Measurements from ENCODE around the gene SH3BP5. TPM values are rescaled to one million over a fixed set of nuclear protein-coding genes. Genes with fewer than 3 reads are reported as not detected.

The SH3BP5 gene
- total and polyA plus RNA-seq, 2 donors (not counting 1 experiment from before 2014, with no cell fraction given) = 6.7 to 12.9 TPM

- Histone ChIP-seq H3K27me3 (ENCODE audit: control insufficient read depth, insufficient read depth, low read length) (no peaks in the 10 kb centered on the region), H3K27ac (ENCODE audit: insufficient read depth, low read length) (no peak overlapping the region), H3K79me2 (ENCODE audit: control insufficient read depth, insufficient read depth, low read length) (no peaks in the 10 kb centered on the region), H3K36me3 (ENCODE audit: control insufficient read depth, insufficient read depth, low read length) (no peaks in the 10 kb centered on the region), H3K4me1 (ENCODE audit: control insufficient read depth, extremely low read depth, insufficient read depth, low read length) (no peaks in the 10 kb centered on the region), H2AFZ (ENCODE audit: low read length) (no peak overlapping the region), H3K4me3 (replicated peaks in 1 of 4; ENCODE audit: control extremely low read depth in 1 of 4, insufficient read depth in 1 of 4, low read depth in 3 of 4, low read length in 4 of 4) (no peak overlapping the region), H4K20me1 (ENCODE audit: control insufficient read depth, extremely low read depth, insufficient read depth, low read length) (no peaks in the 10 kb centered on the region), H3K9me3 (ENCODE audit: control insufficient read depth, insufficient read depth, low read depth, low read length) (no peaks in the 10 kb centered on the region), H3K4me2 (ENCODE audit: extremely low read depth, insufficient read depth, low read length) (no peak overlapping the region), H3K9ac (ENCODE audit: insufficient read depth, low read length) (no peak overlapping the region)
- DNase-seq (ENCODE audit: low read depth in 2 of 2) = peak in 1 of 2 donors; percentile 80
- TF ChIP-seq EZH2 (IDR thresholded peaks at IDR 0.05; ENCODE audit: low read length, missing control alignments) (no peak), CTCF (conservative IDR thresholded peaks at IDR 0.05 in 1 of 2, IDR thresholded peaks at IDR 0.05 in 1 of 2; ENCODE audit: low read depth in 1 of 2, low read length in 2 of 2) (no peak)
These were observed 23.8 kb upstream of the SH3BP5 start for GRCh38 chr3:15356176-15356575.

- Histone ChIP-seq H2AFZ (ENCODE audit: low read length) (no peak overlapping the region), H3K36me3 (ENCODE audit: control insufficient read depth, insufficient read depth, low read length) (no peaks in the 10 kb centered on the region), H3K4me1 (ENCODE audit: control insufficient read depth, extremely low read depth, insufficient read depth, low read length) (no peaks in the 10 kb centered on the region), H3K4me2 (ENCODE audit: extremely low read depth, insufficient read depth, low read length) (no peak overlapping the region), H3K27ac (ENCODE audit: insufficient read depth, low read length) (no peak overlapping the region), H4K20me1 (ENCODE audit: control insufficient read depth, extremely low read depth, insufficient read depth, low read length) (no peaks in the 10 kb centered on the region), H3K4me3 (replicated peaks in 1 of 4; ENCODE audit: control extremely low read depth in 1 of 4, insufficient read depth in 1 of 4, low read depth in 3 of 4, low read length in 4 of 4) (no peak overlapping the region), H3K27me3 (ENCODE audit: control insufficient read depth, insufficient read depth, low read length) (no peaks in the 10 kb centered on the region), H3K9ac (ENCODE audit: insufficient read depth, low read length) (no peak overlapping the region), H3K9me3 (ENCODE audit: control insufficient read depth, insufficient read depth, low read depth, low read length) (no peaks in the 10 kb centered on the region), H3K79me2 (ENCODE audit: control insufficient read depth, insufficient read depth, low read length) (no peaks in the 10 kb centered on the region)
- no peak for TF ChIP-seq EZH2 (IDR thresholded peaks at IDR 0.05; ENCODE audit: low read length, missing control alignments)
- TF ChIP-seq CTCF (conservative IDR thresholded peaks at IDR 0.05 in 1 of 2, IDR thresholded peaks at IDR 0.05 in 1 of 2; ENCODE audit: low read depth in 1 of 2, low read length in 2 of 2) = no peak
- no peak for DNase-seq (ENCODE audit: low read depth in 2 of 2)
These were observed 22.7 kb upstream of the SH3BP5 start for GRCh38 chr3:15355086-15355485.

GRCh38 chr3:15354485-15354884 lies 22.1 kb upstream of the SH3BP5 start:
- TF ChIP-seq EZH2 (IDR thresholded peaks at IDR 0.05; ENCODE audit: low read length, missing control alignments) (no peak), CTCF (conservative IDR thresholded peaks at IDR 0.05 in 1 of 2, IDR thresholded peaks at IDR 0.05 in 1 of 2; ENCODE audit: low read depth in 1 of 2, low read length in 2 of 2) (no peak)
- Histone ChIP-seq H3K36me3 (ENCODE audit: control insufficient read depth, insufficient read depth, low read length) (no peaks in the 10 kb centered on the region), H3K4me3 (replicated peaks in 1 of 4; ENCODE audit: control extremely low read depth in 1 of 4, insufficient read depth in 1 of 4, low read depth in 3 of 4, low read length in 4 of 4) (no peak overlapping the region), H3K4me2 (ENCODE audit: extremely low read depth, insufficient read depth, low read length) (no peak overlapping the region), H2AFZ (ENCODE audit: low read length) (no peak overlapping the region), H4K20me1 (ENCODE audit: control insufficient read depth, extremely low read depth, insufficient read depth, low read length) (no peaks in the 10 kb centered on the region), H3K9ac (ENCODE audit: insufficient read depth, low read length) (no peak overlapping the region), H3K79me2 (ENCODE audit: control insufficient read depth, insufficient read depth, low read length) (no peaks in the 10 kb centered on the region), H3K27ac (ENCODE audit: insufficient read depth, low read length) (no peak overlapping the region), H3K4me1 (ENCODE audit: control insufficient read depth, extremely low read depth, insufficient read depth, low read length) (no peaks in the 10 kb centered on the region), H3K27me3 (ENCODE audit: control insufficient read depth, insufficient read depth, low read length) (no peaks in the 10 kb centered on the region), H3K9me3 (ENCODE audit: control insufficient read depth, insufficient read depth, low read depth, low read length) (no peaks in the 10 kb centered on the region)
- DNase-seq (ENCODE audit: low read depth in 2 of 2) = no peak

Data from fibroblast of lung (primary cell).